ENCODE data around the gene FHIP1A. TPM values are rescaled to one million over a fixed set of nuclear protein-coding genes. Genes with fewer than 3 reads are reported as not detected.

The FHIP1A gene
- total RNA-seq, 4 donors from 2014 or later, result 40.8 to 52.9 (median 44.5) TPM

DNA sequence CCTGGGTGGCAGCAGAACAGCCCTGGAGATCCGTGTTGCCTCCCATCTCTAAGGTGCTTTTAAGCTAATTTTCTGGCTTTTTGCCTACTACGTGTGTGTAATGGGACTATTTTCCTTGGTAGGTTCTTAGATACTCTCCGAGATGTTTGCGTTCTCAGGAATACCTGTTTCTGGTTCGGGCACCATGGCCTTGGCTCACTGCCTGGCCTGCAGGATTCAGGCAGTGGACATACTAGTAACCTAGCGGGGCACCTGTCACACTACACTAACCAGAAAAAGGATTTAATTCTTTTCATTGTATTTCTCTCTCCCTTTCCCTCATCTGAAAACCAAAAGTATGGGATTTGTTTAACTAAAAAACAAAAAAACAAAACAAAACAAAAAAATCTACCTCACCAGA is 29.2 kb downstream of the FHIP1A start:
- 88 to 94% methylated on average over 5 to 6 of the region's 6 CpGs for WGBS, 2 donors (ENCODE audit: low coverage in 1 of 2)
- no peak for DNase-seq
- intact Hi-C loops (cut with DNase I; ENCODE audit: low total_unique reads) (no loop called here), in situ Hi-C loops (cut with MboI; ENCODE audit: low pct_ligation_motif_present in 1 of 4, low pct_unique_long_range_greater_than_20kb in 1 of 4, low sequenced_read_pairs in 3 of 4) (no loop called here)
- Histone ChIP-seq H3K27me3 (no peaks in the 10 kb centered on the region), H3K36me3 (no peaks in the 10 kb centered on the region), H3K4me3 (no peak overlapping the region), H3K9me3 (no peaks in the 10 kb centered on the region), H3K27ac (no peak overlapping the region), H3K4me1 (no peaks in the 10 kb centered on the region)
- TF ChIP-seq POLR2A (IDR thresholded peaks at IDR 0.05) (no peak), POLR2AphosphoS5 (IDR thresholded peaks at IDR 0.05) (no peak), EP300 (IDR thresholded peaks at IDR 0.05; ENCODE audit: low read depth) (no peak)
- TF ChIP-seq, protein P1, sequence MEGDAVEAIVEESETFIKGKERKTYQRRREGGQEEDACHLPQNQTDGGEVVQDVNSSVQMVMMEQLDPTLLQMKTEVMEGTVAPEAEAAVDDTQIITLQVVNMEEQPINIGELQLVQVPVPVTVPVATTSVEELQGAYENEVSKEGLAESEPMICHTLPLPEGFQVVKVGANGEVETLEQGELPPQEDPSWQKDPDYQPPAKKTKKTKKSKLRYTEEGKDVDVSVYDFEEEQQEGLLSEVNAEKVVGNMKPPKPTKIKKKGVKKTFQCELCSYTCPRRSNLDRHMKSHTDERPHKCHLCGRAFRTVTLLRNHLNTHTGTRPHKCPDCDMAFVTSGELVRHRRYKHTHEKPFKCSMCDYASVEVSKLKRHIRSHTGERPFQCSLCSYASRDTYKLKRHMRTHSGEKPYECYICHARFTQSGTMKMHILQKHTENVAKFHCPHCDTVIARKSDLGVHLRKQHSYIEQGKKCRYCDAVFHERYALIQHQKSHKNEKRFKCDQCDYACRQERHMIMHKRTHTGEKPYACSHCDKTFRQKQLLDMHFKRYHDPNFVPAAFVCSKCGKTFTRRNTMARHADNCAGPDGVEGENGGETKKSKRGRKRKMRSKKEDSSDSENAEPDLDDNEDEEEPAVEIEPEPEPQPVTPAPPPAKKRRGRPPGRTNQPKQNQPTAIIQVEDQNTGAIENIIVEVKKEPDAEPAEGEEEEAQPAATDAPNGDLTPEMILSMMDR (IDR thresholded peaks at IDR 0.05), result no peak

DNA sequence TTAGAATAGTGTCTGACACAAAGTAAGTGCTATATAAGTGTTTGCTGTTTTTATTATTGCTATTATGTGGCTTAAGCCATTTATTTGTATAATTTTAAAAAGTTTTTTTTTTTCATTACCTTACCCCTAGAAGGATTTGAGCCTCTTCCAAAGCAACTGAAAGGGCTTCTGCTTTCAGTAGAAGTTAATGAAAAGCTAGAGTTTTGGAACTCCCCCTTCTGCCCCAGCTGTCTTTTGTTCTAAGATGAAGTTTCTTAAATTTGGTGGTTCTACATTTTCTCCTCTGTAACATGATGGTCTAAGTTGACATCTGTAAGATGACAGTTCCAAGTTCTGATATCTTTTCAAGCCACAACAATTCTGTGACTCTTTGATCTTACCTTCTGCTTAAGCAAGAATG is 30.3 kb downstream of the FHIP1A start:
- no peak for DNase-seq
- in situ Hi-C loops (cut with MboI; ENCODE audit: low pct_ligation_motif_present in 1 of 4, low pct_unique_long_range_greater_than_20kb in 1 of 4, low sequenced_read_pairs in 3 of 4), result no loop called here
- Histone ChIP-seq H3K36me3 (no peaks in the 10 kb centered on the region), H3K4me1 (no peaks in the 10 kb centered on the region), H3K27me3 (no peaks in the 10 kb centered on the region), H3K27ac (no peak overlapping the region), H3K9me3 (no peaks in the 10 kb centered on the region), H3K4me3 (no peak overlapping the region)
- intact Hi-C loops (cut with DNase I; ENCODE audit: low total_unique reads), result no loop called here
- TF ChIP-seq POLR2A (IDR thresholded peaks at IDR 0.05) (no peak), EP300 (IDR thresholded peaks at IDR 0.05; ENCODE audit: low read depth) (no peak), POLR2AphosphoS5 (IDR thresholded peaks at IDR 0.05) (no peak)
- TF ChIP-seq, protein P1 (IDR thresholded peaks at IDR 0.05), result no peak

DNA sequence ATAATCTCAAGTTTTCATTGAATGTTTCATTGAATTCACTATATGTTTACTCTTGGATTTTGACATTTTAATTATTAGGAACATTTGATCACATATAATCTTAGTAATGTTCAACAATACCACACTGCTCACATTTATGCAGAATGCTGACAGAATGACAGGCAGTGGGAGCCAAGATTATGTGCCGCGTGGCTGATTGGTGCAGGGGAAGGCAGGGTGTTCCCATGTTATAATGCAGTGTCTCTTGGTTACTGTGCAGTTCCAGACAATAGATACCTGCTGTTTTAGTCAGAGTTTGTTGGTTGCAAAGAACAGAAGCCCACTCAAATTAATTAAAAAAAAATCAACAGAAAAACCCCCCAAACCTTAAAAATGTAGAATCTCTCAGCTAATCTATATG is 33.0 kb downstream of the FHIP1A start:
- no peak for TF ChIP-seq EP300 (IDR thresholded peaks at IDR 0.05; ENCODE audit: low read depth)
- TF ChIP-seq POLR2A (IDR thresholded peaks at IDR 0.05), result no peak
- TF ChIP-seq POLR2AphosphoS5 (IDR thresholded peaks at IDR 0.05), result no peak
- TF ChIP-seq, protein P1 (IDR thresholded peaks at IDR 0.05), result no peak

DNA sequence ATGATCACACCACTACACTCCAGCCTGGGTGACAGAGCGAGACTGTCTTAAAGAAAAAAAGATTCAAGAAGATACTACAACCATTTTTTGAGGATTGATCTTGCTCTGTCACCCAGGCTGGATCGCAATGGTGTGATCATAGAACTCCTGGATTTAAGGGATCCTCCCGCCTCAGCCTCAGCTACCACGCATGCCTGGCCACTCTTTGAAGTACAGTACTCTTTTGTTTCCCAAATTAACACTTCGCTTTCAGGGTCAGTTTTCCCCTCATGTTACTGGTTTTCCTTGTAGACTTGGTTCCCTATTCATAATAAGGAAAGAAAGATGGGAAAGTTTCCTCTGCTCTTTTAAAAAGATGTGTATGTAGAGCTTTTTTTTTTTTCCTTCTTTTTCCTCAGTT is 34.3 kb downstream of the FHIP1A start:
- Histone ChIP-seq H3K9me3 (no peaks in the 10 kb centered on the region), H3K4me1 (no peaks in the 10 kb centered on the region), H3K36me3 (no peaks in the 10 kb centered on the region), H3K27ac (no peak overlapping the region), H3K27me3 (no peaks in the 10 kb centered on the region), H3K4me3 (no peak overlapping the region)
- DNase-seq, result no peak
- intact Hi-C loops (cut with DNase I; ENCODE audit: low total_unique reads), result no loop called here
- WGBS, 2 donors (ENCODE audit: low coverage in 1 of 2), result 73 to 100% methylated on average over 1 to 5 of the region's 5 CpGs
- in situ Hi-C loops (cut with MboI; ENCODE audit: low pct_ligation_motif_present in 1 of 4, low pct_unique_long_range_greater_than_20kb in 1 of 4, low sequenced_read_pairs in 3 of 4), result no loop called here
- no peak for TF ChIP-seq POLR2A (IDR thresholded peaks at IDR 0.05)
- TF ChIP-seq, protein P1 (IDR thresholded peaks at IDR 0.05), result no peak
- TF ChIP-seq EP300 (IDR thresholded peaks at IDR 0.05; ENCODE audit: low read depth), result no peak
- no peak for TF ChIP-seq POLR2AphosphoS5 (IDR thresholded peaks at IDR 0.05)

More for the DNA sequence above, 33.0 kb downstream of the FHIP1A start:
- H3K4me1 ChIP-seq, result no peaks in the 10 kb centered on the region
- intact Hi-C loops (cut with DNase I; ENCODE audit: low total_unique reads) (no loop called here), in situ Hi-C loops (cut with MboI; ENCODE audit: low pct_ligation_motif_present in 1 of 4, low pct_unique_long_range_greater_than_20kb in 1 of 4, low sequenced_read_pairs in 3 of 4) (no loop called here)
- H3K27me3 ChIP-seq, result no peaks in the 10 kb centered on the region
- no peaks in the 10 kb centered on the region for H3K36me3 ChIP-seq
- no peak overlapping the region for H3K27ac ChIP-seq
- no peak for DNase-seq
- no peaks in the 10 kb centered on the region for H3K9me3 ChIP-seq
- no peak overlapping the region for H3K4me3 ChIP-seq
- WGBS, 2 donors (ENCODE audit: low coverage in 1 of 2), result 95 to 100% methylated on average over 2 of the region's 2 CpGs
